Breast epithelium (tissue), 4 donors: ENCODE measurements around the gene LSM3. TPM values are rescaled to one million over a fixed set of nuclear protein-coding genes. Genes with fewer than 3 reads are reported as not detected.

ENCODE experiments used
- DNase-seq, 2 donors: peaks; one replicate each; pipeline ENCODE4 v3.0.0-alpha.2; 2019; ENCODE audit warnings: low spot score in 2 of 2
- H3K27ac ChIP-seq, 2 donors: fragments of 200-600 bp; sonication (generic) in 1 of 2; one replicate each; pipeline ENCODE4 v1.5.1; 2016 to 2019; ENCODE audit warnings: mild to moderate bottlenecking in 1 of 2
- H3K27me3 ChIP-seq, 2 donors: fragments of 200-600 bp; sonication (generic) in 1 of 2; one replicate each; pipeline versions ENCODE4 v1.5.1 to v1.6.0; 2017 to 2019; ENCODE audit warnings: control low read depth in 1 of 2, mild to moderate bottlenecking in 1 of 2
- H3K36me3 ChIP-seq: fragments of 200-600 bp; one replicate; pipeline ENCODE4 v1.5.1; 2019
- H3K4me1 ChIP-seq, 2 donors: fragments of 200-600 bp; sonication (generic); one replicate each; pipeline ENCODE4 v1.5.1; 2016 to 2019; ENCODE audit warnings: control low read depth in 1 of 2
- H3K4me3 ChIP-seq, 3 donors: fragments of 200-600 bp; sonication (generic); 1 replicate in 2 of 3; 2 replicates in 1 of 3; pipeline ENCODE4 v1.5.1; 2016 to 2019; ENCODE audit warnings: mild to moderate bottlenecking in 3 of 3, moderate library complexity in 2 of 3
- H3K9me3 ChIP-seq, 2 donors: fragments of 200-600 bp; sonication (generic) in 1 of 2; one replicate each; pipeline ENCODE4 v1.5.1; 2016 to 2019; ENCODE audit warnings: control low read depth in 1 of 2
- POLR2A ChIP-seq: fragments of 450-650 bp; IDR thresholded peaks from one replicate; pipeline ENCODE4 v1.6.1; 2016; ENCODE audit warnings: antibody characterized with exemption, mild to moderate bottlenecking, moderate library complexity
- POLR2AphosphoS5 ChIP-seq, 3 donors: sonication (generic); formaldehyde crosslinking; IDR thresholded peaks; one replicate each; pipeline ENCODE4 v1.6.1; 2017; ENCODE audit warnings: antibody characterized with exemption in 3 of 3
- intact Hi-C: fragments of 100-400 bp; cut with DNase I; formaldehyde crosslinking; loops from one replicate; pipeline ENCODE4 v1.15.1; 2023; ENCODE audit warnings: low total_unique reads
- total RNA-seq, 3 donors: library from RNA; depleted of rRNA; stranded (reverse); fragments of >200 nt; gene quantifications; one replicate each; pipeline ENCODE4 v1.1.0, GENCODE V29; 2016
- TF ChIP-seq, protein P1 (sequence below), 3 donors: fragments of 450-650 bp; IDR thresholded peaks; one replicate each; pipeline ENCODE4 v1.5.1; 2016 to 2017; ENCODE audit warnings: antibody characterized with exemption in 3 of 3, mild to moderate bottlenecking in 3 of 3, moderate library complexity in 3 of 3

LSM3 gene
- total RNA-seq: 10 to 100 TPM; 10.5 to 11.5 (median 11.5) TPM

DNA sequence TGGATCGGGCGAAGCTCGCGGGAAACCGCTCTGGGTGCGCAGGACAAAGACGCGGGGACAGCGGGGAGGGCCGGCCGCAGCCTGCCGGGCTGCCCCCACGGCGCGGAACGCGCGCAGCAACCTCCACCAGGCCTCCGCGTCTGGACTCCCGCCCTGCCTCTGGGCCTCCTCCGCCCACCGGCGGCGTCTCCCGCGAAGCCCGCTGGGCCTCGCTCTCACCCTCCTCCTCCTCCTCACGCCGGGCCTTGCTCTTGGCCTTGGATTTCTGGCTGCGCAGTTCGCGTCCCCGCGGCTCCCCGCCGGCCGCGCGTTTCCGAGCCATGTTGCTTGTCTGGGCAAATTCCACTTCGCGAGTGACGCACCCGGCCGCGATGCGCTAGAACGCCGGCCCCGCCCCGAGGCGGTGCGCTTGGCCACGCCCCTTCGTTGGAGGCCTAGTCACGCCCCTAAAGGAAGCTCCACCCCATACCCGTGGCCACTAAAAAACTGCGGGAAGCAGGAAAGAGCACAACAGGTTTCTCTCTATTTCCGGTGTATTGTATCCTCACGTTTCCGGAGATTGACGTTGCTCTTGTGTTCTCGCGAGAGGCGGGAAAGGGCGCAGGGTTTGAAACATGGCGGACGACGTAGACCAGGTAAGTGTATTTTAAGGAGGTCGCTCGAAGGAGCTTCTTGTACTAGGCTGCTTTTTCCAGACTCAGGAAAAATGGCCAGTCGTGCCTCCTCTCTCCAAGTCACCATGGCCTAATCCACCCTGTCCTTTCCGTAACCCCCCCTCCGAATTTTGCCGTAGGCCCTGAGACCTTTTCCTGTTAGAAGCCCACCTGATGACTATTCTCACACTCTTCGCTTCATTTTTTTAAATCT is at the start of gene LSM3, which contains the start of gene XPC:
LSM3 (plus strand) TSS at position 571 of the 867 bp plus-strand sequence; CDS start at position 615, 44 bp downstream.
XPC (minus strand) TSS at position 355 of the 867 bp plus-strand sequence; CDS start at position 322, 33 bp downstream.
- Histone ChIP-seq H3K36me3 (peaks cover 7% of the 10 kb centered on the region), H3K4me1 (no peaks in the 10 kb centered on the region), H3K27ac (peak within 1 kb of the TSS; percentile 98 to 99), H3K9me3 (no peaks in the 10 kb centered on the region), H3K4me3 (peak within 1 kb of the TSS; percentile 82 to 95 (median 93)), H3K27me3 (no peaks in the 10 kb centered on the region)
- DNase-seq: peak; percentile 96
- intact Hi-C loops: no loop called here
- TF ChIP-seq POLR2A (peak; percentile 95), POLR2AphosphoS5 (IDR thresholded peaks at IDR 0.05) (peak; percentile 93 to 98 (median 95))
- TF ChIP-seq, protein P1, sequence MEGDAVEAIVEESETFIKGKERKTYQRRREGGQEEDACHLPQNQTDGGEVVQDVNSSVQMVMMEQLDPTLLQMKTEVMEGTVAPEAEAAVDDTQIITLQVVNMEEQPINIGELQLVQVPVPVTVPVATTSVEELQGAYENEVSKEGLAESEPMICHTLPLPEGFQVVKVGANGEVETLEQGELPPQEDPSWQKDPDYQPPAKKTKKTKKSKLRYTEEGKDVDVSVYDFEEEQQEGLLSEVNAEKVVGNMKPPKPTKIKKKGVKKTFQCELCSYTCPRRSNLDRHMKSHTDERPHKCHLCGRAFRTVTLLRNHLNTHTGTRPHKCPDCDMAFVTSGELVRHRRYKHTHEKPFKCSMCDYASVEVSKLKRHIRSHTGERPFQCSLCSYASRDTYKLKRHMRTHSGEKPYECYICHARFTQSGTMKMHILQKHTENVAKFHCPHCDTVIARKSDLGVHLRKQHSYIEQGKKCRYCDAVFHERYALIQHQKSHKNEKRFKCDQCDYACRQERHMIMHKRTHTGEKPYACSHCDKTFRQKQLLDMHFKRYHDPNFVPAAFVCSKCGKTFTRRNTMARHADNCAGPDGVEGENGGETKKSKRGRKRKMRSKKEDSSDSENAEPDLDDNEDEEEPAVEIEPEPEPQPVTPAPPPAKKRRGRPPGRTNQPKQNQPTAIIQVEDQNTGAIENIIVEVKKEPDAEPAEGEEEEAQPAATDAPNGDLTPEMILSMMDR (IDR thresholded peaks at IDR 0.05): no peak

DNA sequence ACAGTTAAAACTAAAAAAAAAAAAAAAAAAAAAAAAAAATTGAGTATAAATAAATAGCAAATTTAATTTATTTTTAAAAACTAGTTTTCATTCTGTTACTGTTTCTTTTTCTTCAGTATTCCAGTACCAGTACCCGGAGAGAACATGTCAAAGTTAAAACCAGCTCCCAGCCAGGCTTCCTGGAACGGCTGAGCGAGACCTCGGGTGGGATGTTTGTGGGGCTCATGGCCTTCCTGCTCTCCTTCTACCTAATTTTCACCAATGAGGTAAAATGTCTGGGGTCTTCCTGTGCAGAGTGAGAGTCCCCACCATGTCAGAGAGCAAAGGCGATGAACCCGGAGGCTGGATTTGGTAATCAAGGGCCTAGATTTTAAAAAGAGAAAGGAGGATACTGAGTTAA is 49.3 kb upstream of the LSM3 start:
- TF ChIP-seq POLR2AphosphoS5 (IDR thresholded peaks at IDR 0.05) (no peak), POLR2A (no peak)
- TF ChIP-seq, protein P1 (IDR thresholded peaks at IDR 0.05): no peak
- H3K27me3 ChIP-seq: no peaks in the 10 kb centered on the region
- DNase-seq: no peak
- no peak overlapping the region for H3K27ac ChIP-seq
- peaks cover 0 to 13% of the 10 kb centered on the region in 2 donors for H3K4me1 ChIP-seq
- intact Hi-C loops: loop anchor here (5.0 to 10.0 kb wide), 2 partner anchors 234 to 1232 kb away; no protein-coding TSS in a partner anchor
- no peaks in the 10 kb centered on the region for H3K9me3 ChIP-seq
- H3K36me3 ChIP-seq: peaks cover 8% of the 10 kb centered on the region
- no peak overlapping the region for H3K4me3 ChIP-seq

DNA sequence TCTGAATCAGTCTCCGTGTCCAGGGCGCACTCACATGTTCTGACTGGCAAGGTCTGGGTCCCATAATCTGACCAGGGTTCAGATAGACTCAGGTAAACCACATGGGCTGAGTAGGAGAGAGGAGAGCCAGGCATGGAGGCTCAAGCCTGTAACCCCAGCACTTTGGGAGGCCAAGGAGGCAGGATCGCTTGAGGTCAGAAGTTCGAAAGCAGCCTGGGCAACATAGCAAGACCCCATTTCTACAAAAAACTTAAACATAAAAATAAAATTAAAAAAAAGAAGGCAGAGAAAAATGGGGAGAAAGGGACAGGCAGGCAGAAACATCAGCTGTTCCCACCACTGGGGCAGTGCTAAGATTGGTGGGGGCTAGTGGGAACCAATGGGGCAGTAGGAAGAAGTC is 48.4 kb upstream of the LSM3 start:
- intact Hi-C loops: no loop called here
- no peak overlapping the region for H3K4me3 ChIP-seq
- TF ChIP-seq POLR2AphosphoS5 (IDR thresholded peaks at IDR 0.05) (no peak), POLR2A (no peak)
- TF ChIP-seq, protein P1 (IDR thresholded peaks at IDR 0.05): no peak
- H3K27me3 ChIP-seq: no peaks in the 10 kb centered on the region
- H3K27ac ChIP-seq: no peak overlapping the region
- no peaks in the 10 kb centered on the region for H3K9me3 ChIP-seq
- peaks cover 8% of the 10 kb centered on the region for H3K36me3 ChIP-seq
- DNase-seq: no peak
- H3K4me1 ChIP-seq: peaks cover 0 to 13% of the 10 kb centered on the region in 2 donors

DNA sequence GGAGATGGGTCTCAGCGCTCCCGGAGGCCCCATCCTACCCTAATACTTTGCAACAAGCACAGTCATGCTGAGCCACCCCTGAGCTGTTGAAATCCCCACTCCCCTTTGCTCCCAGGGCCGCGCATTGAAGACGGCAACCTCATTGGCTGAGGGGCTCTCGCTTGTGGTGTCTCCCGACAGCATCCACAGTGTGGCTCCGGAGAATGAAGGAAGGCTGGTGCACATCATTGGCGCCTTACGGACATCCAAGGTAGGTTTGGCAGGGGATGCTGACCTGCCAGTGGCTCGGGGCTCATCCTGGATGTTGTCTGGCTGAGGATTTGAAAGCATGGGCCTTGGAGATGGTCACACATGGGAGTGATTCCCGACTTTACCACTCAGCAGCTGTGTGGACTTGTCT is 47.9 kb upstream of the LSM3 start:
- Histone ChIP-seq H3K27ac (no peak overlapping the region), H3K27me3 (no peaks in the 10 kb centered on the region), H3K9me3 (no peaks in the 10 kb centered on the region), H3K4me1 (peaks cover 0 to 13% of the 10 kb centered on the region in 2 donors), H3K36me3 (peaks cover 8% of the 10 kb centered on the region), H3K4me3 (no peak overlapping the region)
- TF ChIP-seq, protein P1 (IDR thresholded peaks at IDR 0.05): no peak
- TF ChIP-seq POLR2AphosphoS5 (IDR thresholded peaks at IDR 0.05) (no peak), POLR2A (no peak)
- no peak for DNase-seq
- intact Hi-C loops: no loop called here

DNA sequence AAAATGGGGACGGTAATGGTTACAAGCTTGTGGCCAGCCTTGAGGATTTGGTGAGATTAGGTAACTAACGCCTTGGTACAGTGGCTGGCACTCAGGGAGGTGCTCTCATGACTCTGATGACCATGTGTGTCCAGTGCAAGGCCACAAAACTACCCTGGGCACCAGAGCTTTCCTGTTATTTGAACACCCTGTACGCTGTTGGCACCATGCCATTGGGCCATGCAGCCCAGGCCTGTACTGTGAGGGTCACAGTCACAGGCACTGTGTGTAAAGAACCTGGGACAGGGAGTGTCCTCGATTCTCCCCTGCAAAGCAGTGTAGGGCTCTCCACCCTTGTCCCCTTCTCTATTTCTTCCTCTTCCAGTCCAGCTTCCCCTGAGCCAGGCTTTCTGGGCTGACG is 47.5 kb upstream of the LSM3 start:
- Histone ChIP-seq H3K27me3 (no peaks in the 10 kb centered on the region), H3K27ac (no peak overlapping the region), H3K36me3 (peaks cover 8% of the 10 kb centered on the region), H3K4me3 (no peak overlapping the region), H3K9me3 (no peaks in the 10 kb centered on the region), H3K4me1 (peaks cover 0 to 9% of the 10 kb centered on the region in 2 donors)
- no peak for DNase-seq
- intact Hi-C loops: no loop called here
- TF ChIP-seq POLR2AphosphoS5 (IDR thresholded peaks at IDR 0.05) (no peak), POLR2A (no peak)
- TF ChIP-seq, protein P1 (IDR thresholded peaks at IDR 0.05): no peak
